Vagina (tissue), 2 donors: Measurements from ENCODE around the gene UCHL1. TPM values are rescaled to one million over a fixed set of nuclear protein-coding genes. Genes with fewer than 3 reads are reported as not detected.

Experiments
- DNase-seq, 2 donors: peaks; one replicate each; pipeline ENCODE4 v3.0.0-alpha.2; 2017; ENCODE audit errors: extremely low spot score in 2 of 2
- H3K27ac ChIP-seq: fragments of 200-600 bp; sonication (generic); one replicate; pipeline ENCODE4 v1.5.1; 2019
- H3K27me3 ChIP-seq: fragments of 200-600 bp; sonication (generic); one replicate; pipeline ENCODE4 v1.5.1; 2019
- H3K36me3 ChIP-seq, 2 donors: fragments of 200-600 bp; sonication (generic); one replicate each; pipeline ENCODE4 v1.5.1; 2017 to 2019
- H3K4me1 ChIP-seq: fragments of 200-600 bp; sonication (generic); one replicate; pipeline ENCODE4 v1.5.1; 2019
- H3K4me3 ChIP-seq, 2 donors: fragments of 200-600 bp; sonication (generic); 1 replicate in 1 of 2; 2 replicates in 1 of 2; pipeline ENCODE4 v1.5.1; 2016 to 2019
- H3K9me3 ChIP-seq: fragments of 200-600 bp; sonication (generic); one replicate; pipeline ENCODE4 v1.5.1; 2019
- POLR2A ChIP-seq, 2 donors: fragments of 450-650 bp; IDR thresholded peaks; one replicate each; pipeline ENCODE4 v1.6.1; 2017; ENCODE audit warnings: antibody characterized with exemption in 2 of 2, mild to moderate bottlenecking in 2 of 2, moderate library complexity in 2 of 2
- POLR2AphosphoS5 ChIP-seq, 2 donors: sonication (generic); formaldehyde crosslinking; IDR thresholded peaks; one replicate each; pipeline ENCODE4 v1.9.0; 2017; ENCODE audit warnings: antibody characterized with exemption in 2 of 2, mild to moderate bottlenecking in 2 of 2, low read depth in 1 of 2; ENCODE audit not compliant: insufficient read depth in 1 of 2
- intact Hi-C: fragments of 100-400 bp; cut with DNase I; formaldehyde crosslinking; loops from one replicate; pipeline ENCODE4 v1.15.1; 2023
- total RNA-seq: library from RNA; depleted of rRNA; stranded (reverse); fragments of >200 nt; gene quantifications from one replicate; pipeline ENCODE4 v1.2.3, GENCODE V29; 2016
- TF ChIP-seq, protein P1 (sequence below), 3 experiments: fragments of 450-650 bp in 2 of 3; fragments of 200-600 bp in 1 of 3; sonication (generic) in 1 of 3; IDR thresholded peaks; one replicate each; pipeline ENCODE4 v1.5.1; 2017 to 2019; ENCODE audit warnings: antibody characterized with exemption in 3 of 3, mild to moderate bottlenecking in 2 of 3, moderate library complexity in 2 of 3

UCHL1 gene
- total RNA-seq, 1 donor from 2014 or later, result 174 TPM

DNA sequence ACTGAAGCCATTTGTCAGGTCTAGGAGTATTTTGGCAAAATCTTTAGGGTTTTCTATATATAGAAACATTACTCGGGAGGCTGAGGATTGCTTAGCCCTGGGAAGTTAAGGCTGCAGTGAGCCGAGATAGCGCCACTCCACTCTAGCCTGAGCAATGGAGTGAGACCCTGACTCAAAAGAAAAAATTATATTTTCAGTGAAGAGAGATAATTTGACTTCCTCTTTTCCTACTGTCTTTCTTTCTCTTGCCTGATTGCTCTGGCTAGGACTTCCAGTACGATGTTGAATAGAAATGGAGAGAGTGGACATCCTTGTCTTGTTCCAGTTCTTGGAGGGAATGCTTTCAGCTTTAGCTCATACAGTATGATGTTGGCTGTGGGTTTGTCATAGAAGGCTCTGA is 44.4 kb downstream of the UCHL1 start:
- intact Hi-C loops, result no loop called here
- H3K27me3 ChIP-seq, result no peaks in the 10 kb centered on the region
- H3K4me3 ChIP-seq, result no peak overlapping the region
- H3K4me1 ChIP-seq, result no peaks in the 10 kb centered on the region
- no peak for DNase-seq
- no peak for TF ChIP-seq POLR2AphosphoS5 (IDR thresholded peaks at IDR 0.05; ENCODE audit: insufficient read depth in 1 of 2, low read depth in 1 of 2)
- no peak for TF ChIP-seq POLR2A (IDR thresholded peaks at IDR 0.05)
- TF ChIP-seq, protein P1, sequence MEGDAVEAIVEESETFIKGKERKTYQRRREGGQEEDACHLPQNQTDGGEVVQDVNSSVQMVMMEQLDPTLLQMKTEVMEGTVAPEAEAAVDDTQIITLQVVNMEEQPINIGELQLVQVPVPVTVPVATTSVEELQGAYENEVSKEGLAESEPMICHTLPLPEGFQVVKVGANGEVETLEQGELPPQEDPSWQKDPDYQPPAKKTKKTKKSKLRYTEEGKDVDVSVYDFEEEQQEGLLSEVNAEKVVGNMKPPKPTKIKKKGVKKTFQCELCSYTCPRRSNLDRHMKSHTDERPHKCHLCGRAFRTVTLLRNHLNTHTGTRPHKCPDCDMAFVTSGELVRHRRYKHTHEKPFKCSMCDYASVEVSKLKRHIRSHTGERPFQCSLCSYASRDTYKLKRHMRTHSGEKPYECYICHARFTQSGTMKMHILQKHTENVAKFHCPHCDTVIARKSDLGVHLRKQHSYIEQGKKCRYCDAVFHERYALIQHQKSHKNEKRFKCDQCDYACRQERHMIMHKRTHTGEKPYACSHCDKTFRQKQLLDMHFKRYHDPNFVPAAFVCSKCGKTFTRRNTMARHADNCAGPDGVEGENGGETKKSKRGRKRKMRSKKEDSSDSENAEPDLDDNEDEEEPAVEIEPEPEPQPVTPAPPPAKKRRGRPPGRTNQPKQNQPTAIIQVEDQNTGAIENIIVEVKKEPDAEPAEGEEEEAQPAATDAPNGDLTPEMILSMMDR (IDR thresholded peaks at IDR 0.05), result no peak
- H3K27ac ChIP-seq, result no peak overlapping the region
- no peaks in the 10 kb centered on the region for H3K9me3 ChIP-seq
- H3K36me3 ChIP-seq, result no peaks in the 10 kb centered on the region

DNA sequence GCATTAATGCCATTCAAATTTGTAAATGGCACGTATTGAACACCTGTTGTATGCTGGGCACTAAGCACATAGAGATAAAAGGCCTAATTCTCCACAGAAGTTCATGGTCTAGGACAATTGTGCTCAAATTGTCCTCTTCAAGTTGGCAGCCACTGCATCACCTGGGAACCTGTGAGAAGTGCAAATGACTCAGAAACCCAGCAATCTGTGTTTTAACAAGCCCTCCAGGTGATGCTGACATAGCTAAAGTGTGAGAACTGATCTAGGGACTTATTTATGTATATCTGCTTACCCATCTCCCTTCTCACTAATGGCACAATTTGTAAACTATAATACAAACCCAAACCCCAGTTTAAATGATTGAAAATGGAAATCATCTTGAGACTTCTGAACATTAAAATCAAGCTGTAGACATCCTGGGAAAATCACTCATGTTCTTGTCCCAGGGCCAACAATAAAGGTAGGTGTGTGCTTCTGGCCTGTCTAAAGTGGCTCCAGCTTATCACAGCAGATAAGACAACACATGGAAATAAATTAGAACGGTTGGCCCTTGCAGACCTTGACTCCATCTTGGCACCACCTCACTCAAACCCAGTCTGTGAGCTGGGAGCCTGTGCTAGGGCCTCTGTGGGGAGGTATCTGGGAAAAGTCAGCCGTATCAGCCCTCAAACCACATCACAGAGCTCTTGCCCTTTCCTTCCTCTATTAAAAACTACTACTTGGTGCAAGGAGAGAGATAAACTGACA is 46.8 kb downstream of the UCHL1 start:
- no peaks in the 10 kb centered on the region for H3K36me3 ChIP-seq
- H3K27me3 ChIP-seq, result no peaks in the 10 kb centered on the region
- no peak for DNase-seq
- TF ChIP-seq POLR2A (IDR thresholded peaks at IDR 0.05) (no peak), POLR2AphosphoS5 (IDR thresholded peaks at IDR 0.05; ENCODE audit: insufficient read depth in 1 of 2, low read depth in 1 of 2) (no peak)
- TF ChIP-seq, protein P1 (IDR thresholded peaks at IDR 0.05), result no peak
- H3K4me3 ChIP-seq, result no peak overlapping the region
- intact Hi-C loops, result no loop called here
- no peaks in the 10 kb centered on the region for H3K4me1 ChIP-seq
- no peak overlapping the region for H3K27ac ChIP-seq
- no peaks in the 10 kb centered on the region for H3K9me3 ChIP-seq

DNA sequence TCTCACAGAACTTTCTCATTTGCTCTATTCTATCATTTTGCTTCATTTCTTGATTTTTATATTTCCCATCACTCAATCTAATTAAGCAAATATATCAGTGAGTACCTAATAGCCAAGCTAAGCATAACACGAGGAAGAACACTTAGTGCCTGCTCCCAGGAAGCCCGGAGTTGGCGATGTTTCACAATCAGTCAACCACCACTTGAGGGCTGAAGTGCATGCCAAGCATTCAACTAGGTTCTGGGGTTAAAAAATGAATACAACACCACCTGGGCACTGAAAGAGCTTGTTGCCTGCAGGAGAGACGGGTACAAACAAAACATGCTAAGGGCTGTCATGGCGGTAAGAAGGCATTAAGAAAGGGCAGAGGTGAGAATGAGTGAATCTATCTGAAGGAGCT is 47.5 kb downstream of the UCHL1 start:
- Histone ChIP-seq H3K27ac (no peak overlapping the region), H3K4me3 (no peak overlapping the region), H3K9me3 (no peaks in the 10 kb centered on the region), H3K4me1 (no peaks in the 10 kb centered on the region), H3K36me3 (no peaks in the 10 kb centered on the region), H3K27me3 (no peaks in the 10 kb centered on the region)
- intact Hi-C loops, result no loop called here
- no peak for DNase-seq
- TF ChIP-seq POLR2A (IDR thresholded peaks at IDR 0.05) (no peak), POLR2AphosphoS5 (IDR thresholded peaks at IDR 0.05; ENCODE audit: insufficient read depth in 1 of 2, low read depth in 1 of 2) (no peak)
- TF ChIP-seq, protein P1 (IDR thresholded peaks at IDR 0.05), result no peak

DNA sequence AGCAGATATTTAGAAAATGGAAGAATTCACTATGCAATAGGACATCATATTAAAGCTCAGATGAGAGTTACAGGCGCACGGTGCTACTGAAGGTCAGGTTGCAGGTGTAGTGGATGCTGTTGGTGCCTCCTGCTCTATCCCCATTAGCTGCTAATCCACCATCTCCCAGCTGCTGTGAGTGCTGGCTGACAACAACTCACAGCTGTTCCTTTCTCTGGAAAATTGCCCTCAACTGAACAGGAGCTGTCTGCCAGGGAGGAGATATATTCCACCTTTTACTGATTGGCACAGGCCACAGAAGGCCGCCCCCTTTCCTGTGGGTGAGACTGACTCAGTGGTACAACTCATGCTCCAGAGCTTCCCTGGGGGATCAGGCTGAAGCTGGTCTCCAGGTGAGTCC is 48.7 kb downstream of the UCHL1 start:
- no peaks in the 10 kb centered on the region for H3K36me3 ChIP-seq
- intact Hi-C loops, result no loop called here
- H3K9me3 ChIP-seq, result no peaks in the 10 kb centered on the region
- no peak for DNase-seq
- no peak for TF ChIP-seq POLR2AphosphoS5 (IDR thresholded peaks at IDR 0.05; ENCODE audit: insufficient read depth in 1 of 2, low read depth in 1 of 2)
- H3K4me1 ChIP-seq, result no peaks in the 10 kb centered on the region
- H3K27ac ChIP-seq, result no peak overlapping the region
- no peaks in the 10 kb centered on the region for H3K27me3 ChIP-seq
- H3K4me3 ChIP-seq, result no peak overlapping the region

DNA sequence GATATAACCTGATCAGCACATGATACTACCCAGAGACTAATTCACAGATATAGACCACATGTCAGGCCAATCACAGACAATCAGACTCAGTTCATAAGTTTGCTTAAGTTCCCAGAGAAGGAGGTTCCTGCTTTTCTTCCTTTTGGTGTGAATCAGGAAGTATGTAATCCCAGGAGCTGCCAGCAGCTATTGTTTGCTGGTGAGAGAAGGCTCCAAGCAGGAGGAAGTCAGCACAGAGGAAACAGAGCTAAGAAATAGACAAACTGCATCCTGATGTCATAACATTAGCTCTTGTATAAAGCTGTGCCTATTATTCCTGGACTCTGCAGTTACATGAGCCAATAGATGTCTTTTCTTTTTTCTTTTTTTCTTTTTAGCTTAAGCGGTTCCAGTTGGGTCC is 50.9 kb downstream of the UCHL1 start:
- DNase-seq, result no peak
- Histone ChIP-seq H3K4me3 (no peak overlapping the region), H3K27ac (no peak overlapping the region), H3K4me1 (no peaks in the 10 kb centered on the region), H3K9me3 (no peaks in the 10 kb centered on the region), H3K27me3 (no peaks in the 10 kb centered on the region), H3K36me3 (no peaks in the 10 kb centered on the region)
- TF ChIP-seq POLR2A (IDR thresholded peaks at IDR 0.05) (no peak), POLR2AphosphoS5 (IDR thresholded peaks at IDR 0.05; ENCODE audit: insufficient read depth in 1 of 2, low read depth in 1 of 2) (no peak)
- TF ChIP-seq, protein P1 (IDR thresholded peaks at IDR 0.05), result no peak
- intact Hi-C loops, result no loop called here
